ENCODE measurements around the gene NUDT14.

Gene NUDT14

GRCh38 chr14:105126126-105126980 is 54.8 kb downstream of the NUDT14 start:
- no peak for DNase-seq

- no peak for DNase-seq
Measured at GRCh38 chr14:105124823-105125222, 56.3 kb downstream of the NUDT14 start.

GRCh38 chr14:105123981-105124765 is 56.9 kb downstream of the NUDT14 start:
- DNase-seq, result no peak

- no peak for DNase-seq
Measured at GRCh38 chr14:105123064-105123665, 57.9 kb downstream of the NUDT14 start.

Measured in suppressor macrophage treated with lipopolysaccharide for 1 hour (primary cell).